Esophagus squamous epithelium (tissue), 5 donors: ENCODE data around the gene FBXO11. TPM values are rescaled to one million over a fixed set of nuclear protein-coding genes. Genes with fewer than 3 reads are reported as not detected.

ENCODE experiments used
- DNase-seq: peaks from one replicate; lab custom pipeline; 2025; lab: John Stamatoyannopoulos, UW
- H3K27ac ChIP-seq, 4 donors: fragments of 200-600 bp; sonication (generic); one replicate each; pipeline ENCODE4 v1.5.1; 2016 to 2019; ENCODE audit warnings: mild to moderate bottlenecking in 1 of 4
- H3K27me3 ChIP-seq, 4 donors: fragments of 200-600 bp; sonication (generic); 1 replicate in 3 of 4; 2 replicates in 1 of 4; pipeline versions ENCODE4 v1.5.1 to v1.6.0; 2017 to 2021; ENCODE audit warnings: antibody characterized with exemption in 1 of 4
- H3K36me3 ChIP-seq, 3 donors: fragments of 200-600 bp; sonication (generic); one replicate each; pipeline ENCODE4 v1.5.1; 2016 to 2019
- H3K4me1 ChIP-seq, 3 donors: fragments of 200-600 bp; sonication (generic); one replicate each; pipeline ENCODE4 v1.5.1; 2017 to 2019
- H3K4me3 ChIP-seq, 4 donors: fragments of 200-600 bp; sonication (generic); 1 replicate in 3 of 4; 2 replicates in 1 of 4; pipeline ENCODE4 v1.5.1; 2016 to 2019; ENCODE audit warnings: mild to moderate bottlenecking in 2 of 4, moderate library complexity in 1 of 4
- H3K9me3 ChIP-seq, 3 donors: fragments of 200-600 bp; sonication (generic); one replicate each; pipeline ENCODE4 v1.5.1; 2016 to 2019
- POLR2A ChIP-seq, 4 donors: fragments of 450-650 bp; IDR thresholded peaks; one replicate each; pipeline ENCODE4 v1.6.1; 2017; ENCODE audit warnings: antibody characterized with exemption in 4 of 4, mild to moderate bottlenecking in 4 of 4, moderate library complexity in 3 of 4
- WGBS, 2 donors: methylation state at CpG; one replicate each; pipeline ENCODE4 v1.1.5; 2018; 5-methylcytosine and 5-hydroxymethylcytosine counted together
- intact Hi-C: fragments of 100-400 bp; cut with DNase I; formaldehyde crosslinking; loops from one replicate; pipeline ENCODE4 v1.15.0; 2022
- total RNA-seq, 4 donors: library from RNA; depleted of rRNA; stranded (reverse); fragments of >200 nt; gene quantifications; one replicate each; pipeline ENCODE4 v1.1.0, GENCODE V29; 2016
- TF ChIP-seq, protein P1 (sequence below), 6 experiments: fragments of 450-650 bp in 4 of 6; fragments of 200-600 bp in 2 of 6; sonication (generic) in 2 of 6; IDR thresholded peaks; one replicate each; pipeline ENCODE4 v1.5.1; 2016 to 2019; ENCODE audit warnings: antibody characterized with exemption in 6 of 6, mild to moderate bottlenecking in 4 of 6, moderate library complexity in 4 of 6
- donor health status: DM: yes; HTN: yes; CAD: no.

The FBXO11 gene
- total RNA-seq, 4 donors from 2014 or later = 21.0 to 50.2 (median 34.7) TPM

DNA sequence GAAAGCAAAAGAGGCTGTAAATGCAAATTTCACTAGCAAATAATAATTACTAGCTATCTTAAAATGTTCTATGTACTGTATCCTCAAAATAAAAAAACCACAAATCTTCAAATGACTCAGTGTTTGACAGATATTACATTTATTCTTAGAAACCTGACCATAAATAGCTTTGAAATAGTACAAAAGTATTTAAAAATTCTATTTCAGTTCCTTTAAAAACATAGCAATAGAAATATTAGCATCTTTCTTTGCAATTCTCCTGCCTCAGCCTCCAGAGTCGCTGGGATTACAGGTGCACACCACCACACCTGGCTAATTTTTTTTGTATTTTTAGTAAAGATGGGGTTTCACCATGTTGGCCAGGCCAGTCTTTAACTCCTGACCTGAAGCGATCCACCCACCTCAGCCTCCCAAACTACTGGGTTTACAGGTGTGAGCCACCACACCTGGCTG lies 72.8 kb downstream of the FBXO11 start:
- Histone ChIP-seq H3K27ac (no peak overlapping the region), H3K4me1 (no peaks in the 10 kb centered on the region), H3K27me3 (no peaks in the 10 kb centered on the region), H3K36me3 (peaks cover 0 to 100% (median 27%) of the 10 kb centered on the region in 3 donors), H3K9me3 (no peaks in the 10 kb centered on the region), H3K4me3 (no peak overlapping the region)
- DNase-seq = no peak
- intact Hi-C loops = no loop called here
- WGBS, 2 donors = 76 to 78% methylated on average over 2 of the region's 2 CpGs
- no peak for TF ChIP-seq POLR2A (IDR thresholded peaks at IDR 0.05)

DNA sequence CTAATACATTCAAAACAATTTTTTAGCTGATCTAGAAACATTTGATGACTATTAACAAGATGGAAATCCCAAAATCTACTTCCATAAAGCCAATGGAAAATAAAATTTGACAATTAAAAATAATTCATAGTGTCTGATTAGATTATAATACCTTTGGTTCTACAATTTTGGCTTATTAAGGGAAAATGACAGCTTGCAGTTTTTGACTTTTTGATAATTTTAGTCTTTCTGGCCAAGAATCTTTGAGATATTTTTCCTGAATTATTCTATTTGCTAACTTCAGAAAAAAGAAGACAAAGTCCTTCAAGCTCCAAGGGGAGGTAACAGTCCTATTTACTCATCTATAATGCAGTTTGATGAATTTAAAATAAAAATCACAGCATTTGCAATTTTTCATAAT lies 83.8 kb downstream of the FBXO11 start:
- DNase-seq = no peak
- Histone ChIP-seq H3K27me3 (no peaks in the 10 kb centered on the region), H3K4me1 (no peaks in the 10 kb centered on the region), H3K36me3 (peaks cover 14 to 99% (median 26%) of the 10 kb centered on the region in 3 donors), H3K9me3 (no peaks in the 10 kb centered on the region), H3K4me3 (no peak overlapping the region), H3K27ac (no peak overlapping the region)
- intact Hi-C loops = no loop called here
- TF ChIP-seq, protein P1, sequence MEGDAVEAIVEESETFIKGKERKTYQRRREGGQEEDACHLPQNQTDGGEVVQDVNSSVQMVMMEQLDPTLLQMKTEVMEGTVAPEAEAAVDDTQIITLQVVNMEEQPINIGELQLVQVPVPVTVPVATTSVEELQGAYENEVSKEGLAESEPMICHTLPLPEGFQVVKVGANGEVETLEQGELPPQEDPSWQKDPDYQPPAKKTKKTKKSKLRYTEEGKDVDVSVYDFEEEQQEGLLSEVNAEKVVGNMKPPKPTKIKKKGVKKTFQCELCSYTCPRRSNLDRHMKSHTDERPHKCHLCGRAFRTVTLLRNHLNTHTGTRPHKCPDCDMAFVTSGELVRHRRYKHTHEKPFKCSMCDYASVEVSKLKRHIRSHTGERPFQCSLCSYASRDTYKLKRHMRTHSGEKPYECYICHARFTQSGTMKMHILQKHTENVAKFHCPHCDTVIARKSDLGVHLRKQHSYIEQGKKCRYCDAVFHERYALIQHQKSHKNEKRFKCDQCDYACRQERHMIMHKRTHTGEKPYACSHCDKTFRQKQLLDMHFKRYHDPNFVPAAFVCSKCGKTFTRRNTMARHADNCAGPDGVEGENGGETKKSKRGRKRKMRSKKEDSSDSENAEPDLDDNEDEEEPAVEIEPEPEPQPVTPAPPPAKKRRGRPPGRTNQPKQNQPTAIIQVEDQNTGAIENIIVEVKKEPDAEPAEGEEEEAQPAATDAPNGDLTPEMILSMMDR (IDR thresholded peaks at IDR 0.05) = no peak
- no peak for TF ChIP-seq POLR2A (IDR thresholded peaks at IDR 0.05)

DNA sequence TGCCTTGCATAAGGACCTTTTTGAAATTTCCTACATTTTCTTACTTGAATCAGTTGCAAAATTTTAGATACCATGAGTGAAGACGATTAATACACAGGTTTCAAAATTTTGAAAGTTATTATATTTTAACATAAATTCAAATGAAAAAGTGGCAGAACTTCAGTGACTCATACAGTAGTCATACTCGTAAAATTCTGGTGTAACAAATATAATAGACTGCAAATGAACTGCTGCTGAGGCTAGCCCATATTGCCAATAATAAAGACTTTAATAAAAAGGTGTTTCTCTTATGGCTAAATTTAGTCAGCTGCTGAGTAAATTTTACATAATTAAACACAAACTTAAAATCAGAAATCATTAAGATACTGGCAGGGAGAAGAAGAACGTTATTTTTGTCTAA lies 86.5 kb downstream of the FBXO11 start:
- Histone ChIP-seq H3K4me3 (no peak overlapping the region), H3K4me1 (no peaks in the 10 kb centered on the region), H3K27ac (no peak overlapping the region), H3K9me3 (no peaks in the 10 kb centered on the region), H3K27me3 (no peaks in the 10 kb centered on the region), H3K36me3 (peaks cover 14 to 99% (median 30%) of the 10 kb centered on the region in 3 donors)
- no peak for TF ChIP-seq POLR2A (IDR thresholded peaks at IDR 0.05)
- TF ChIP-seq, protein P1 (IDR thresholded peaks at IDR 0.05) = no peak
- intact Hi-C loops = no loop called here
- no peak for DNase-seq
- 79 to 81% methylated on average over 3 of the region's 3 CpGs for WGBS, 2 donors

DNA sequence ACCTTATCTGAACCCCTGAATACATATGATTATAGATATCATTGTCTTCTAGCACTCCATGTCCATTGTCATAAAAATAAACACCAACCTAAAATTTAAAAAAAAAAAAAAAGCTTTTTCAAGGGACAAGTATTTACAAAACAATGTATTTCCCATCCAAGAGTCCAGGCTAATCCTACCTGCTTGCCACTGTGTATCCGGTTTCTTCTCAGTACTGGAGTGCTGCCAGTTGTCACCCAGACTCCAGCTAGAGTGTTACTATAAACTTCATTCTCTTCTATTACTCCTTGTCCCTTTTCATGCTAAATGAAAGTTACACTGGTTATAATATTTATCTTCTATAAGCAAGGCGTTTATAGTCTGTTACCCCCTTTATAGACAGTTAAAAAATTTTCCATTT lies 87.5 kb downstream of the FBXO11 start:
- Histone ChIP-seq H3K9me3 (no peaks in the 10 kb centered on the region), H3K36me3 (peaks cover 14 to 99% (median 30%) of the 10 kb centered on the region in 3 donors), H3K27ac (no peak overlapping the region), H3K4me1 (no peaks in the 10 kb centered on the region), H3K27me3 (no peaks in the 10 kb centered on the region), H3K4me3 (no peak overlapping the region)
- DNase-seq = no peak
- intact Hi-C loops = no loop called here
- TF ChIP-seq POLR2A (IDR thresholded peaks at IDR 0.05) = no peak
- TF ChIP-seq, protein P1 (IDR thresholded peaks at IDR 0.05) = no peak
- 86 to 87% methylated on average over 2 of the region's 2 CpGs for WGBS, 2 donors

DNA sequence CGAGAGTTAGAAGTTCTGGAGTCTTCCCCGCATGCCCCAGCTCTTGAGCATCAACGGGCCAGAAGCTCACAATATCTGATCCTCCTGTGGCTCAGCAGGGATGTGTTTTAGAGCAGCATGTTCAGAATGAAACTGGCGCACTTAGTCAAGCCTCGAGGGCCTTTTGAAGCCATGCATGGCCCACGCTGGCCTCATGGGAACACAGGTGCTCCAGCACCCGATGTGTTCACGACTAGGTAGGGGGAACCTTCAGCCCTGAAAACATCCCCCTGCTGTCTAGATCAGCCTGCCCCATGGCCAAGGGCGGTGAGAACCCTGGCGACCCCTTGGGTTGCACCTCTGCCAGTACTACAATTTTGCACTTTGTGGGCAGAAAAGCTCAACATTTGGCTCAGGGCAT lies 90.5 kb downstream of the FBXO11 start:
- DNase-seq = no peak
- 89 to 96% methylated on average over 9 to 10 of the region's 10 CpGs for WGBS, 2 donors
- intact Hi-C loops = no loop called here
- no peak overlapping the region for H3K27ac ChIP-seq
- H3K4me3 ChIP-seq = no peak overlapping the region
- H3K27me3 ChIP-seq = no peaks in the 10 kb centered on the region
- no peaks in the 10 kb centered on the region for H3K4me1 ChIP-seq
- TF ChIP-seq POLR2A (IDR thresholded peaks at IDR 0.05) = no peak
- TF ChIP-seq, protein P1 (IDR thresholded peaks at IDR 0.05) = no peak
- H3K36me3 ChIP-seq = peaks cover 5 to 100% (median 20%) of the 10 kb centered on the region in 3 donors
- no peaks in the 10 kb centered on the region for H3K9me3 ChIP-seq

DNA sequence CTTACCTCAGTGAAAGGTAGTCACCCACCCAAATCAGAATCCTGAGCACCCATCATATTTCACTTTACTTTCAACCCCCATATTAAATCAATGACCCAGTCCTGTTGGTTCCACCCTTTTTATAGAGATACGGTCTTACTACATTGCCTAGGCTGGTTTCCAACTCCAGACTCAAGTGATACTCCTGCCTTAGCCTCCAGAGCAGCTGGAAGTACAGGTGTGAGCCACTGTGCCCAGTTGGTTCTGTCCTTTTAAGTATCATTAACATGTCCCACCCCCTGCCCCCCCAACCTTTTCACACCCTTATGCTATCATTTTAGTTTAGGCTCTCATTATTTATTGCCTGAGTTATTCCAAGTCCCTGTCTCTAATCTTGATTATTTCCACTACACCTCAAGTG lies 94.6 kb downstream of the FBXO11 start:
- H3K36me3 ChIP-seq = peaks cover 5 to 99% (median 9%) of the 10 kb centered on the region in 3 donors
- H3K4me3 ChIP-seq = no peak overlapping the region
- 63 to 82% methylated on average over 1 of the region's 1 CpG for WGBS, 2 donors
- intact Hi-C loops = no loop called here
- H3K27ac ChIP-seq = no peak overlapping the region
- H3K9me3 ChIP-seq = no peaks in the 10 kb centered on the region
- no peaks in the 10 kb centered on the region for H3K4me1 ChIP-seq
- DNase-seq = no peak
- no peaks in the 10 kb centered on the region for H3K27me3 ChIP-seq
- TF ChIP-seq, protein P1 (IDR thresholded peaks at IDR 0.05) = no peak
- TF ChIP-seq POLR2A (IDR thresholded peaks at IDR 0.05) = no peak
